ENCODE measurements around the gene FN3K. TPM values are rescaled to one million over a fixed set of nuclear protein-coding genes. Genes with fewer than 3 reads are reported as not detected.
A peak's percentile ranks its signal among the peaks of the same experiment; 100 is the strongest.

FN3K gene
- total and polyA plus RNA-seq, 2 of the 8 experiments (the other 6 are each of a cell fraction or from before 2014, with no cell fraction given): 0.88 to 14.2 TPM

GRCh38 chr17:82751571-82752370 is 16.4 kb downstream of the FN3K start, which contains the start of gene TBCD (continued):
- TF ChIP-seq CTCF (IDR thresholded peaks at IDR 0.05; ENCODE audit: control extremely low read depth in 1 of 3, insufficient read depth in 1 of 3, low read depth in 1 of 3, low read length in 3 of 3) (no peak), SRF (IDR thresholded peaks at IDR 0.05; ENCODE audit: low read depth, low read length) (no peak), ATF2 (IDR thresholded peaks at IDR 0.05; ENCODE audit: low read length) (no peak), SAP30 (IDR thresholded peaks at IDR 0.05; ENCODE audit: insufficient read depth, insufficient replicate concordance, low read length) (no peak), JUN (IDR thresholded peaks at IDR 0.05; ENCODE audit: low read depth, low read length) (no peak), RAD21 (IDR thresholded peaks at IDR 0.05 in 1 of 2, conservative IDR thresholded peaks at IDR 0.05 in 1 of 2; ENCODE audit: low read depth in 2 of 2, low read length in 2 of 2) (no peak), CHD2 (IDR thresholded peaks at IDR 0.05; ENCODE audit: low read length) (0 out of 2 replicates have a peak, but pooled peaks have one; percentile 21), SP1 (IDR thresholded peaks at IDR 0.05; ENCODE audit: low read depth, low read length) (0 out of 2 replicates have a peak, but pooled peaks have one; percentile 44), SP4 (IDR thresholded peaks at IDR 0.05; ENCODE audit: low read length) (peak; percentile 55; the same call in 1 of the 2 replicates), NANOG (IDR thresholded peaks at IDR 0.05; ENCODE audit: insufficient read depth, low read depth, low read length, poor library complexity, severe bottlenecking) (no peak), CREB1 (IDR thresholded peaks at IDR 0.05) (no peak; the same call in 1 of the 2 replicates), HDAC2 (IDR thresholded peaks at IDR 0.05; ENCODE audit: borderline replicate concordance in 1 of 2, low read depth in 2 of 2, low read length in 2 of 2) (0 out of 4 replicates have a peak, but pooled peaks of 1 of the 2 experiments have one; percentile 30)

Measured in H1 (cell line).